Mononuclear cell (primary cell): ENCODE results near the gene WWOX. TPM values are rescaled to one million over a fixed set of nuclear protein-coding genes. Genes with fewer than 3 reads are reported as not detected.

ENCODE experiments used
- H3K27me3 ChIP-seq: 2 replicates; pipeline ENCODE4 v1.6.0; 2011; ENCODE audit warnings: low read length, control low read depth; ENCODE audit not compliant: insufficient read depth
- H3K4me1 ChIP-seq: 2 replicates; pipeline ENCODE4 v1.5.1; 2011; ENCODE audit warnings: mild to moderate bottlenecking, low read length, control low read depth; ENCODE audit not compliant: insufficient read depth
- H3K4me3 ChIP-seq: 2 replicates; pipeline ENCODE4 v1.5.1; 2011; ENCODE audit warnings: mild to moderate bottlenecking, low read length, moderate library complexity
- H3K9me3 ChIP-seq: 2 replicates; pipeline ENCODE4 v1.5.1; 2011; ENCODE audit warnings: low read depth, mild to moderate bottlenecking, control low read depth, low read length
- total RNA-seq: library from RNA; depleted of rRNA; stranded (reverse); fragments of >200 nt; gene quantifications from one replicate; pipeline ENCODE4 v1.2.3, GENCODE V29; 2012

The WWOX gene
- total RNA-seq, 1 donor: 22.7 TPM

DNA sequence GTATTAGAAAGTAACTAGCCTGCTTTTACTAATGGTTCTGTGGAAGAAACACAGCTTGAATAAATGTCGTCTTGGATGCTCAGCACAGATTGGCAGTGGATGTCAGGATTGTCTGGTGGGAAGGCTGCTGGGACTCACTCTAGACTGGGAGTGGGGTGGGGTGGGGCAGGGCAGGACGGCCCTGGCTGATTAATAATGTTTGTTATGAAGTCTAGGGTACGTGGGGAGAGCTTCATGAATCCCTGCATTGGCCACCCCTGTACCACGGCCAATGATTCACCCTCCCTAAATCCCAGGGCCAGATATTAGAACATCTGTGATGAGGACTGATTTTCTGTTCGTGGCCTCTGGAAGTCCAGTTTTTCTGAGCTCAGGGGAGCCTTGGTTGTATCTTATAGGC lies 421.0 kb downstream of the WWOX start:
- no peaks in the 10 kb centered on the region for H3K9me3 ChIP-seq
- no peaks in the 10 kb centered on the region for H3K27me3 ChIP-seq
- peaks cover 3% of the 10 kb centered on the region for H3K4me1 ChIP-seq
- H3K4me3 ChIP-seq: no peak overlapping the region

DNA sequence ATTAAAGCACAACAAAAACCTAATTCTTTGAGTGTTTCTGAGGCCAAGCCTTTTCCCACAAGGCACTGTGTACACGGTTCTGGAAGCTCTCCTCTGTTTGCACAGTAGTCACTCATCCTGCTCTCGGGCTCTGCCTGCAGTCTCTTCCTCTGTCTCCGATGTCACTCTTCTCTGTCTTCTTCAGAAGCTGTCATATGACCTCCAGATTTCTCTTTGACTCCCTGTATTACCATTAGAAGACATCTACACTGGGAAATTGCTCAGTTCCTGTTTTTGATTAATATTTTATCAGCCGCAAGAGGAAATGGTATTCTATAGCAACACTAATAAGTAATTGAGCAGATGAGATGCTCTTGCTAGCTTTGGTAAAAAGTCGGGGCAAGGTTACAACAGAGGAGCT lies 422.9 kb downstream of the WWOX start:
- Histone ChIP-seq H3K4me1 (peaks cover 3% of the 10 kb centered on the region), H3K27me3 (no peaks in the 10 kb centered on the region), H3K9me3 (no peaks in the 10 kb centered on the region), H3K4me3 (no peak overlapping the region)

DNA sequence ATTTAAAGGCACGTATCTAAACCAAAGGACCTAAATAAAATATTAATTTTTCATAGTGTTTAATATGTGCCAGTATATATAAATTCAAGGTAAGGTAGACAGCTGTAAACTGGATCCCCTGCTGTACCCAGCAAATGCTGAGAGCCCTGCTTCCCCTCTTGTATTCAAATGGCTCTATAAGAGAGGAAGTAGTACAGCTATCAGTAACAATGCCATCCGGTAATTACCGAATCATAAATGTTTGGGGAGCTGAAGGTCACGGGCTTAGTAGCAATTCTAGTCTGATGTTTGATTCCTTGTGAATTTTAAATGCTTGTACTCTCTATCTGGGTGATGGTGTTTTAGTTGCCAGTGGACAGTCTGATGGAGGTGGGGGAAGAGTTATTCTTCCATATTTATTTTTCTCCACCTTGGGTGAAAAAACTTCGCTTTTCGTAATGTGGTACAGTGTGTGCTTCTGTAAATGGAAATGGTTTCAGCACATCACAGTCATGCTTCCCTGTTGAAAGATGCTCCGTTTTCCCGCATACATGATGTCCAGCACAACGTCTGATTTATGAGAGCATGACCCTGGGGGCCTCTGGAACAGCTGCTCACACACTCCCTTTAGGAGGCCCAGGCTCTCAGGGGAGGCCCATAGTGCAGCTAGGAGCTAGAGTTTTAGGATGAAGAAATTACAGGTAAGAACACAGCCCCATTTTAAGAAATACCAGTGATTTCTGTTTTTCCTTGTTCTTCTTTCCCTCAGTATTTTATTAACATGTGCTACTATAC lies 423.9 kb downstream of the WWOX start:
- no peaks in the 10 kb centered on the region for H3K9me3 ChIP-seq

DNA sequence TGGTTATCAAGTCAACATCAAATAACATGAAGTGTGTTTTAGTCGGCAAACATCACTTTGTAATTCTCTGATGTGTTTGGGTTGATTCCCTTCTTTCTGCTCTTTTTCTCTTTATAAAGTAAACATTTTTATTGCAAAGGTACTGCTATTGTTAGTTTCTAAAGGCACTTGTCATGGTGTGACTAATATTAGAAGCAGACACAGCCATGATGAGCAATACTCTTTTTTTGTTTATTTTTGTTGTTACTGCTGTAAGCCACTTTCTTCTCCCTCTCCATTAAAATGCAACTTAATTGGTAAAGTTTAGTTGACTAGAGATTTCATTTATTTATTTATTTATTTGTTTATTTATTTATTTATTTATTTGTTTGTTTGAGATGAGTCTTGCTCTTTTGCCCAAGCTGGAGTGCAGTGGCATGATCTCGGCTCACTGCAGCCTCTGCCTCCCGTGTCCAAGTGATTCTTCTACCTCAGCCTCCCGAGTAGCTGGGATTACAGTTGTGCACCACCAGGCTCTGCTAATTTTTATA lies 424.7 kb downstream of the WWOX start:
- no peaks in the 10 kb centered on the region for H3K27me3 ChIP-seq
- H3K9me3 ChIP-seq: no peaks in the 10 kb centered on the region
- H3K4me3 ChIP-seq: no peak overlapping the region
- peaks cover 3% of the 10 kb centered on the region for H3K4me1 ChIP-seq

More for the DNA sequence above, 423.9 kb downstream of the WWOX start:
- no peak overlapping the region for H3K4me3 ChIP-seq
- H3K27me3 ChIP-seq: no peaks in the 10 kb centered on the region
- H3K4me1 ChIP-seq: peaks cover 3% of the 10 kb centered on the region

DNA sequence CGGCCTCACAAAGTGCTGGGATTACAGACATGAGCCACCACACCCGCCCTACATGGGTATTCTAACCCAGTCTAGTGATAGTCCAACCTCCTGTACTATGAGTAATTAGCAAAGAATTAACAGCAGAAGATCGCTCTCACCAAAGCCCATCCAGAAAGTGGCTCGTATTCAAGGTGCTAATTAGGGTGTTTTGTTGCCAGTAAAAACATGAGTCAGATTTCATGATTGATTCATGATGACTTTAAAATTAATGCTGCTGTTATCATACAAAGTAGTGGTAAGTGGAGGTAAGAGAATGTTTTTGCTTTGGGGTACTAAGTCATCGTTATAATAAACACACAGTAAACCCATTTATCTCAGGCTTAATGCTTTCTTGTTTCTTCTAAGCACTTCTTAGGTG lies 428.8 kb downstream of the WWOX start:
- no peaks in the 10 kb centered on the region for H3K27me3 ChIP-seq
- no peaks in the 10 kb centered on the region for H3K4me1 ChIP-seq
- H3K9me3 ChIP-seq: no peaks in the 10 kb centered on the region
- H3K4me3 ChIP-seq: no peak overlapping the region

DNA sequence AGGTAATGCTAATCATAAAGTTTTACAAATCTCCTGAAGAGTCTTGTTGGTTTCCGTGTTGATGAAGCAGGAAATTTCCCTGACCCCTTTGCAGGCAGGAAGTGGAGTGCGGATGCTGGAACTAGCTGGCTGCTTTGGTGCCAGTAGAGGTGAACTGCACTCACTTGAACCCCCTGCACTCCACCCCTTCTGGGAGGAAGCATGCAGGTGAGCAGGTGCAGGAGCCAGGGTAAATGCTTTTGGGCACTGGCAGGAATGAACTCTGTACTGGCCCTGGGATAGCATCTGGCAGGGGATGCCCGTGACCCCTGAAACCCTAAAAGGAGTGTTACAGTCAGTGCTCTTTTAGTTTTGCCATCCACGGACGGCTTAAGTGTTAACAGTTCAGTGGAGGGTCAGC lies 430.4 kb downstream of the WWOX start:
- H3K4me1 ChIP-seq: no peaks in the 10 kb centered on the region
- no peak overlapping the region for H3K4me3 ChIP-seq
- no peaks in the 10 kb centered on the region for H3K27me3 ChIP-seq
- H3K9me3 ChIP-seq: no peaks in the 10 kb centered on the region

DNA sequence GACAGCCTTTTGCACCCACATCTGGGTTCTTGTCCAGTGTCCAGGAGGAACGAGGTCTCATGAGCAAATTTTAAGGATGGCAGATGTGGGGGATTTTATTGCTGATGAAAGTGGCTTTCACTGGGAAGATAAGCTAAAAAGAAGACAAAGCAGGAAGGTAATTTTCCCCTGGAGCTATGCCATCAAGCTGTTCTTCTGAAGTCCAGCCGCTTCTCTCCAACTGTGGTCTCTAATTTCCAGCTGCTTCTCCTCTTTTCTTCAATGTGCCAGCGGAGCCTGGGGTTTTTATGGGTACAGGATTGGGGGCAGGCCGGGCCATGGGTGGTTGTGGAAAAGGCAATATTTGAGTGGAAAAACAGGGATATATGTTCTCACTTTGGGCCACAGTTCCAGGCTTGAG lies 430.8 kb downstream of the WWOX start:
- Histone ChIP-seq H3K4me1 (no peaks in the 10 kb centered on the region), H3K4me3 (no peak overlapping the region), H3K27me3 (no peaks in the 10 kb centered on the region), H3K9me3 (no peaks in the 10 kb centered on the region)

DNA sequence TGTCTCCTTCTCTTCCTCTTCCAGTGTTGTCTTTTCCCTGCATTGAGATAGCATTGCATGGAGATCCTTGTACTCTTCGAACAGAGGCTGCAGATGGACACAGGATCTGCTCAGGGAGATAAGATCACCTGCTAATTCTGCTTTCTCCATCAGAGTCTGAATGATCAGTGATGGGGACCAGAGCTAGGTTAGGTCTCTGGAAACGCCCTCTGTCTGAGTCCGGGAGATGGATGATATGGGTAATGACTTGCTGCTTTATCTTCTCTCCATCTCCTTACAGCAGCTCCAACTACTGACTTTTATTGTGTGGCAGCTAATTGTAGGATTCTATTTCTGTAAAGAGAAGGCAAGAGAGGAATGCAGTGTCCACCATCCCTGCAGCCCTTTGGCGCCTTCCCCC lies 435.6 kb downstream of the WWOX start:
- Histone ChIP-seq H3K4me1 (no peaks in the 10 kb centered on the region), H3K4me3 (no peak overlapping the region), H3K9me3 (no peaks in the 10 kb centered on the region), H3K27me3 (no peaks in the 10 kb centered on the region)

DNA sequence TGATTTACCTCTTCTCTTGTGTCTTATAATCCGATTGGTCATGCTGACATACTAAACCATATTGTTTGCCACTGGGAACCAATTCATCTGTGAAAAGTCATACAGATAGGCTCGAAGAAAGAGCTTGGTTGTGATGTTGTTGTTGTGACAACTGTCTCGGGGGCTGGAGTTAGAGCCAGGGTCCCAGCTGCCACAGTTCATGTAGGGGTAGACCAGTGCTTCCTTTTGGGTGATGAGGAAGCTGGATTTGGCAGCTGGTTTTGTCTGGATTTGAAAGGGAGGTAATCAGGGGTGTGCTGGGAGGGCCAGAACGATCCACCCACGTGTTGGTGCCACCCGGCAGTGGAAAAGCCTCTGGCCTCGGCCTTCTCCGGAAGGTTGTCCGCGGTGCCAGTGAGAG lies 438.1 kb downstream of the WWOX start:
- no peaks in the 10 kb centered on the region for H3K4me1 ChIP-seq
- no peaks in the 10 kb centered on the region for H3K27me3 ChIP-seq
- no peak overlapping the region for H3K4me3 ChIP-seq
- no peaks in the 10 kb centered on the region for H3K9me3 ChIP-seq

DNA sequence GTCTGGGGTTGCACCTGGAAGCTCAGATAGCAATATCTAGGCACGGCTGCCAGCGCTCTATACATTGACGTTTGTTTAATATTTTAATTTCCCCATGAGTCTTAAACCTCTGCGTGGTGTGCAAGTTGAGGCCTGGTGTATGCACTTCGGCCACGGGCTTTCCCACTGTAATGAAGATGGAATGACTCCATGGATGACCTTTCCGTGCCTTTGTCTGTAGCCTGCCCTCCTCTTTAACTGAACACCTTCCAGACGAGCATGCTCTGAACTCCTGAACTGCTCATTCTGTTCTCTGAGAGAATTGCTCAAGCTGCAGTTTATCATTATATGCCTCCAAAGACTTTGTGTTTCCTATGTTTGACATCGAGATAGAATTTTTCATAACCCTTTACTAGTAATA lies 438.8 kb downstream of the WWOX start:
- no peaks in the 10 kb centered on the region for H3K4me1 ChIP-seq
- H3K9me3 ChIP-seq: no peaks in the 10 kb centered on the region

DNA sequence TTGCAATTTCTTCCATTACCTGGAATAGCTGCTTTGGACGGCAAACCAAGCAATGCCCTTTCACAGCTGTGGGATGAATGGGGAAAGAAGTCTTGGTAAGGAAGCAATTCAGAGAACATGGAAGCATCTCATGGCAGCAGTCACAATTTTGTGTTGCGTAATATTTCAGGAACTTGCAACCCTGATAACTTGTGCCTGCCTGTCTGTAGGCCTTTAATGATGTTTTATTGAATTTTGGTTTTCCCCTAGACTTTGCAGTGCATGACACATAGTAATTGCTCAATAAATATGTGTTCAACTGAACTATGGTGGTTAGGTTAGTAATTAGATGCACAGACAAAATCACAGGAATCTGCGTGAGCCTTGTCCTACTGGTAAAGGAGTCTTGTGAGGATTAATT lies 439.5 kb downstream of the WWOX start:
- no peak overlapping the region for H3K4me3 ChIP-seq
- no peaks in the 10 kb centered on the region for H3K4me1 ChIP-seq
- H3K27me3 ChIP-seq: no peaks in the 10 kb centered on the region
- H3K9me3 ChIP-seq: no peaks in the 10 kb centered on the region

More for the DNA sequence above, 438.8 kb downstream of the WWOX start:
- Histone ChIP-seq H3K27me3 (no peaks in the 10 kb centered on the region), H3K4me3 (no peak overlapping the region)

DNA sequence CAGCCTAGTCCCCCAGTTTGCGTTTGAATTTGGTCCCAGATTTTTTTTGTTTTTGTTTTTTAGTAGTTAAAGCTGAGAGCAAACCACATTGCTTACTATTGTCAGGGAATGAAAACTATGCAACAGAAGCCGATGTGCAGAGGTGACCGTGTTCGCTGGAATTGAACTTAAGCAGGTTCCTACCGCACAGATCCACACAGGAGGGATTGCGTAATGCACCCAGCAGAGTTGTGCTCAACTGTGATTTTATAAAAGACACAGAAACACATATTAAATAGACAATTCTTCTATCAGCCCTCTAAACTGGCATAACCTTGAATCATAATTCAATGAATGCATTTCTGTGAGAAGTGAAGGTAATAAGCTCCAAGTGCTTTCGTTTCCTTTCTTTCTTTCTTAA lies 443.0 kb downstream of the WWOX start:
- H3K4me1 ChIP-seq: peaks cover 5% of the 10 kb centered on the region
- no peaks in the 10 kb centered on the region for H3K27me3 ChIP-seq
- H3K9me3 ChIP-seq: no peaks in the 10 kb centered on the region
- H3K4me3 ChIP-seq: no peak overlapping the region

DNA sequence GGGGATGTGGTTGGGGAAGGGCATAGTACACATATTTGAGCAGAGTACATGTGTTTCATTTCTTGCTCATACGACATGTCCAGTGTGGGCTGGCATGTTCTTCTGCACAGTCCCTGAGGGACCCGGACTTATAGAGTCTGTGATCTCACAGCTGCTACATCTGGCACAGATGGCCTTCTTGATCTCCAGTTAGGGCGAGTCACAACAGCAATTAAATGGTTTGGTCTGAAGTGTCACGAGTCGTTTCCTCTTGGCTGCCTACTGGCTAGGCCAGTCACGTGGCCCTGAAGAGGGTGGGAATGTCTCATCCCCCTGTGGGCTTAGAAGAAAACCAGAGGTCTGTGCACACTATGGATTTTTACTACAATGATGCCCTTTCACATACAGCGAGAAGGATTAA lies 443.6 kb downstream of the WWOX start:
- no peaks in the 10 kb centered on the region for H3K9me3 ChIP-seq
- peaks cover 5% of the 10 kb centered on the region for H3K4me1 ChIP-seq
- H3K27me3 ChIP-seq: no peaks in the 10 kb centered on the region
- H3K4me3 ChIP-seq: no peak overlapping the region

DNA sequence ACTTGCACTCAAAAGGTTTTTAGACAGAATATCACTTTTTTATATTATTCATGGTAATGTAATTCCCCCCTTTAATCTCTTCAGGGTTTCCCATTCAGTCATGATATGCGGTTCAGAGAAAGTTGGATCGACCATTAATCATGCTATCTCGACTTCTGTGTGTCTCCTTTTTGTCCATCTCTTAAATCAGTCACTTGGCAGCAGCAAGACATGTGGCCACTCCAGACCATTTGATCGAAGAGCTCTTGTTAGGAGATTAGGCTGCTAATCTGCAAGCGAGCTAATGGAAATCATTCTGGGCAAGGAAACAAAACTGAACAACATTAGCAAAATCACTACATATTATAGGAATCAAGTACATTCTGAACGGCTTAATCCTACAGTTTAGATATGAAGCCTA lies 449.9 kb downstream of the WWOX start:
- Histone ChIP-seq H3K4me1 (peaks cover 9% of the 10 kb centered on the region), H3K4me3 (no peak overlapping the region), H3K9me3 (no peaks in the 10 kb centered on the region), H3K27me3 (no peaks in the 10 kb centered on the region)

DNA sequence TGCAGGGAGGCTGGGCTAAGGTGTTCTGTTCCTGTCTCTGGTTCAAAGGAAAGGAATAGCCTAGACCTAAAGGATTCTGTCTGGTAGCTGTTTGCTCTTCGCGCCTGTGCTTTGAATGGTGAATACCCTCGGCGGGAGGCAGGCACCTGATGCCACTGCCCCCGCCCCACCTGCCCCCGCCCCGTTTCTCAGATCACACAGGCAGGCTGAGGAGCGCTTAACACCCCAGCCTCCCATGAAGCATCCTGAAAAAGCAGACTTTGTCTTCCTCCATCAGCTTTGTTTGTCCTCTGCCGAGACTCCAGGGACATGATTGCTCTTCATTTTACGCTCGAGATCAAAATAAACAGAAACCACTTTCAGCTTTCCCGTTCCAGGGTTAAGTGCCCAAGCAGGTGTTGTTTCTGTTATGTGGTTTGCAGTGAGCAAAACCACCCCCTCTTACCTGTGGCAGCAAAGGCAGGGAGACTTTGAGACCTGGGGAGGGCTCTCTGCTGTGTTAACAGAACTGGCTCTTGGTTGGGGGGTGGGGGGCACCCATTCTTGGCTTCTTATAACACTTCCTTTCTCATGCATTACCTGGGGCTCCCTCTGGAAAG lies 452.1 kb downstream of the WWOX start:
- Histone ChIP-seq H3K9me3 (no peaks in the 10 kb centered on the region), H3K4me1 (peaks cover 4% of the 10 kb centered on the region), H3K4me3 (no peak overlapping the region), H3K27me3 (no peaks in the 10 kb centered on the region)
